ENCODE results near the gene RPL11.
"Not testable (repeated sequence)": the region's sequence is repeated elsewhere in the genome, so short reads cannot be mapped to it uniquely, and the experiment has no call there.

Gene RPL11

DNA sequence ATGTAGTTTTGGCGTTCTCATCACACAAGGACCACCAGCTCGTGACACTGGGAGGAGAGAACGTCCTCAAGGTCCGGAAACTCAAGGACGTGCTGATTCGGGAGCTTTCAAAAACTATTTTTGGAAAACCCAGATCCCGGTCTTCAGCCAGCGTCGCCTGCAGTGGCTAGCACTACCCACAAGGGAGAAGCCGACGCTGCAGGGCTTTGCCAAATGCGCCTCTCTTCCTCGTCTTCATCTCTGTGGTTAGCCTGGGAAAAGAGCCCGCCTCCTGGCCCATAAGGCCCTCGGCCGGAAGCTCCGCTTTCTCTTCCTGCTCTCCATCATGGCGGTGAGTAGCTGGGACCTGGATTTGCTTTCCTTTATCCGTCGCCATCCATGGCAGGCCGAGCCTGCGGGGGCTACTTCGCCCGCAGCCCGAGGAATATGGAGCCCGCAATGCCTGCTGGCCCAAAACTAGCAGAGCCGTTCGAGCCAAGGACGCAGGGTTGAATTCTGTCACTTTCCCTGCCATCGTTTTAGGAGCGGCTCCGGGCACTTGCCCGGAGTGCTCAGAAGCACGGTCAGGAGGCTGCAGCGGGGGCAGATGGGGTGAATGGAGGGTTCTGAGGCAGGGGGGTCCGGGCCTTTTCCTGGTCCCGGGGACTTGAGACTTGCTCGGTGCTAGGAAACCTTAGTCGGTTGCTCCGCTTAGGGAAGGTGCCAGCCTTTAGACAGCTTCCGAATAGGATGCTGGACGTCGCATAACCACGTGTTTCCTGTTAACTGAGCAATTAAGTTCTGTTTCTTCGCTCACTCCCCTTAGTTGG is at the start of gene RPL11:
Gene RPL11 (plus strand): TSS at position 308 of the 809 bp plus-strand sequence. CDS start 18 bp downstream, at position 326.
- peak; percentile 84 for DNase-seq (ENCODE audit: low read depth, low spot score)
- H3K27ac ChIP-seq = peak within 1 kb of the TSS; percentile 81

DNA sequence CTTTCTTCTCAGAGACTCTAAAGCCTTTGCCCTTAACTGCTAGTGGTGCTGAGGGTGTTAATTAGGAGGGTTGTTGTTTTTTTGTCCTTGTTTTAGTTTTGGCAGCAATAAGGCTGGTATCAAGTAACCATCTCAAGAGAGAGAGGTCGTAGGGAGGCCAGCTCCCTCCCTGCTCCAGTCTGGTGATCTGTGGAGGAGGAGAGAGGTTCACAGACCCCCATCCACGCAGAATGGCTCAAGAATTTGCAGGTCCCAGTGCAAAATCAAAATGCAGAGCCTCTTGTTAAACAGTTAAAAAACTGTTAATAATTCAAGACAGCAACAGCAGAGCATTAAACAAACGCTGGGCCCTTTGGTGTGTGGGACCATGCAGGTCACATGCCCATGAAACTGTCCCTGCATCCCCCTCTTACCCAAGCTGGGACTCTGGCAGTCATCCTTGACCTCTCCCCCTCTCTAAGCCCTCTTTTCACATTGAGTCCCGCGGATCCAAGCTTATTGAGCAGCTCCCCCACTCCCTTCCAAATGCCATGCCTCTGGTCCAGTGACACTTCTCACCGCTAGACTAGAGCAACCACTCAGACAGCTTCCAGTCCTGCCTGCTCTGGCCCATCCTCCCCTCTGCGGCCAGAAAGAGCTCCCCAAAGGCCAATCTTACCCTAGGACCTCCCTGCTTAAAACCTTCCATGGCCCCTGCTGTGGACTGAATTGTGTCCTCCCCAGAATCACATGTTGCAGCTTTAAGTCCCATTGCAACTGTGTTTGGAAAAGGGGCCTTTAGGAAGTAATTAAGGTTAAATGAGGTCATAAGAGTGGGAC is 47.7 kb upstream of the RPL11 start:
- H3K27ac ChIP-seq = no peak overlapping the region
- no peak for DNase-seq (ENCODE audit: low read depth, low spot score)

- DNase-seq (ENCODE audit: low read depth, low spot score) = no peak
- no peak overlapping the region for H3K27ac ChIP-seq
These were observed 47.1 kb upstream of the RPL11 start for GRCh38 chr1:23644555-23644866.

GRCh38 chr1:23645338-23645737 is 46.3 kb upstream of the RPL11 start:
- DNase-seq (ENCODE audit: low read depth, low spot score) = no peak
- H3K27ac ChIP-seq = no peak overlapping the region

- no peak for DNase-seq (ENCODE audit: low read depth, low spot score)
- no peak overlapping the region for H3K27ac ChIP-seq
These were observed 45.5 kb upstream of the RPL11 start for GRCh38 chr1:23646091-23646490.

DNA sequence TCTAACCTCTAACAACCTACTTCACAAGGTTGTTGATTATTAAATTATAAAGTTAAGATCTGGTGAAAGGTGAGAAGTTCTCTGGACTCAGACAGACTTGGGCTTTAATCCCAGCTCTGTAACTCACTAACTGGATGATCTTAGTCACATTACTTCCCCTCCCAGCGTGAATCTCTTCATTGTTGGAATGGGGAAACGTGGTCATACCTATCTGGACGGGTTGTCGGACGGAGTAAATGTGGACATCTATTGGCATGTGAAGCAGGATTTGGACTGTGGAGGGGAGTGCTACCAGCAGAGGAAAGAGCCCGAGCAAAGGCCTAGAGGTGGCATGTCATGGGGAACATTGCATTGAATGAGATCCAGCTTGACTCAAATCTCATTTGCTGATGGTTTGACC is 45.1 kb upstream of the RPL11 start:
- H3K27ac ChIP-seq = no peak overlapping the region
- no peak for DNase-seq (ENCODE audit: low read depth, low spot score)

- no peak overlapping the region for H3K27ac ChIP-seq
- no peak for DNase-seq (ENCODE audit: low read depth, low spot score)
These were observed 43.0 kb upstream of the RPL11 start for GRCh38 chr1:23648576-23648975.

GRCh38 chr1:23649157-23649556 is 42.4 kb upstream of the RPL11 start:
- H3K27ac ChIP-seq; DNase-seq (ENCODE audit: low read depth, low spot score): not testable (repeated sequence)

- no peak for DNase-seq (ENCODE audit: low read depth, low spot score)
- no peak overlapping the region for H3K27ac ChIP-seq
These were observed 41.1 kb upstream of the RPL11 start for GRCh38 chr1:23650344-23650990.

DNA sequence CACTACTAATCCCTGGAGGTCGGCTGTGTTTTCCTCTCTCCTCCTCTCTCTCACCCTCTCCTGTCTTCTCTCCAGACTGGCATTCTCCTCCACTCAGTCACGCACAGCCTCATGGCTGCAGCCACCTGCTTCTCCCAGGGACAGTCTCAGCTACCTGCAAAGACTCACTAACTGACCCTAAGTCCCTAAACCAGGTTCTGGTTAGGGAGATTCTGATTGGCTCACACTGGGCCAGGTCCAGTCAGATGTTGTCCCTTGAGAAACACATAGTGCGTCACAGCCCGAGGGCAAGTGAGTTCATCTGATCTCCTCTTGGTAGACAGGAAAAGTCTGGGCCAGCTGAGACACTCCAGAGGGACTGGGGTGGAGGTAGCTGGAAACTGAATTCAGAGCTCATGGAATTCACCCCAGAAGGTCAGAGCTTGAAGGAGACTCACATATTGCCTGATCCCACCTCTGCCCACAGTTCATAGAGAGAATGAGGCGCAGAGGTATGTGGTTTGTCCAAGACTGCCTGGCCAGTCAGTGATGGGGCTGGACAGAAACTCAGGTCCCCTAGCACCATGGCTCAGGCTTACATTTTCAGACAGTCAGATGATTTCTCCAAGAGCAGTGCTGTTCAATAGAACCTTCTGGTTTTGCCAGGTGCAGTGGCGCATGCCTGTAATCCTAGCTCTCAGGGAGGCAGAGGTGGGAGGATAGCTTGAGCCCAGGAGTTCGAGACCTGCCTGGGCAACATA is 40.4 kb upstream of the RPL11 start:
- no peak overlapping the region for H3K27ac ChIP-seq
- peak; percentile 49 for DNase-seq (ENCODE audit: low read depth, low spot score)

DNA sequence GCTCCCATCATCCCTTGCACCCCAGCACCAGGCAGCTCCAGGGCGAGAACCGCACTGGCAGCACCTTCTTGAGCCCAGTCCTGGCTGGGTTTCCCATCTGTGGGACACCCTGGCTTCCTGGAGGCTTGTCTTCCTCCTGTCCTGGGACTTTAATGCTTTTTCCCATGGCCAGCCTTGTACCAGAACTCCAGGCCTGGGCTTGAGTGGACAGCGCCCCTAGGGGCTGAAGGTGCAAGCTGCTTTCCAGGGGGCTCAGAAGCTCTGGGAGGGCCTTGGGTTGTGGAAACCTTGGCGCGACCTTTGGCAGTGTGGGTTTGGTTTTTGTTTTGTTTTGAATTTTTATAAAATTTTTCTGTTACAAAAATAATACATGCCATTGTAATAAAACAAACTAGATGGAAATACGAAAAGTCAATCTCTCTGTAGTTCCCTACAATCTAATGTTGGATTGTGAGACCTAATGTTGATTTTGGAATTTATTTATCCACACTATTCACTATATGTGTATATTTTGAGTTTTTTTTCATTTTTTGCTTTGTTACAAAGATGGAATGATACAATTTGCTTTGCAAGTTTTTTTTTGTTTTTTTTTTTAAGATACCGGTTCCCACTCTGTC is 33.8 kb upstream of the RPL11 start:
- no peak for DNase-seq (ENCODE audit: low read depth, low spot score)

GRCh38 chr1:23660671-23661070 is 30.9 kb upstream of the RPL11 start:
- no peak overlapping the region for H3K27ac ChIP-seq
- no peak for DNase-seq (ENCODE audit: low read depth, low spot score)

More for the DNA sequence above, 33.8 kb upstream of the RPL11 start:
- no peak overlapping the region for H3K27ac ChIP-seq

GRCh38 chr1:23661887-23662286 is 29.7 kb upstream of the RPL11 start:
- peak; percentile 65 for DNase-seq (ENCODE audit: low read depth, low spot score)
- peak overlapping the region; percentile 35 for H3K27ac ChIP-seq

DNA sequence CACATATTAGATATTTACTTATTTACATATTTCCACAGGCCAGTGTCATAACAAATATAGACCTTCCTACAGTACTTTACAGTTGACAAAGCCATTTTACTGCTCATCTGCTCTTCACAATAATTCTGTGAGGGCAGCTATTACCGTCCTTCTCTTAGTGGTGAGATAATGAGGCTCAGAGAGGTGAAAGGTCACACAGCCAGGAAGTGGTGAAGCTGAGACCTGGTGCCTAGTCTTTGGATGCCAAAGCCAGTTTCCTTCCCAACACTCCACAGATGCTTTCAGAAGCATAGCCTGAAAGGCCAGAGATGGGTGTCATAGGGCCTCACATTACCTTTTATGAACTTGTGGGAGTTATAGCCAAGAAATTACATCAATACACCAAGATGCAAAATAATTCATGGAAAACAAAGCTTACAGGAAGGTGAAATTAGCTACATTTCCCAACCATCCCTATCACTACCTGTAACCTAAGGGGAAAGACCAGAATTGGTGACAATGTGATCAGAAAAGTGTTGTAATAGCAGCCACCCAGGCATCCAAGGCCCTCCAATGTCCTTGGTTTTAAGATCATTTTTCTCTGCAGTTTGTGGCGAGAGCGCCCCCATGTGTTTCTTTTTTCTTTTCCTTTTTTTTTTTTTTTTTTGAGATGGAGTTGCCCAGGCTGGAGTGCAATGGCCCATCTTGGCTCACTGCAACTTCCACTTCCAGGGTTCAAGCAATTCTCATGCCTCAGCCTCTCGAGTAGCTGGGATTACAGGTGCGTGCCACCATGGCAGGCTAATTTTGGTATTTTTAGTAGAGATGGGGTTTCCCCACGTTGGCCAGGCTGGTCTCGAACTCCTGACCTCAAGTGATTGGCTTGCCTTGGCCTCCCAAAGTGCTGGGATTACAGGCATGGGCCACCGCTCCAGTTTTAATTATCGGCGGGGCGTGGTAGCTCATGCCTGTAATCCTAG is 26.5 kb upstream of the RPL11 start:
- DNase-seq (ENCODE audit: low read depth, low spot score) = no peak
- no peak overlapping the region for H3K27ac ChIP-seq

GRCh38 chr1:23667411-23667810 is 24.2 kb upstream of the RPL11 start:
- H3K27ac ChIP-seq = no peak overlapping the region
- no peak for DNase-seq (ENCODE audit: low read depth, low spot score)

DNA sequence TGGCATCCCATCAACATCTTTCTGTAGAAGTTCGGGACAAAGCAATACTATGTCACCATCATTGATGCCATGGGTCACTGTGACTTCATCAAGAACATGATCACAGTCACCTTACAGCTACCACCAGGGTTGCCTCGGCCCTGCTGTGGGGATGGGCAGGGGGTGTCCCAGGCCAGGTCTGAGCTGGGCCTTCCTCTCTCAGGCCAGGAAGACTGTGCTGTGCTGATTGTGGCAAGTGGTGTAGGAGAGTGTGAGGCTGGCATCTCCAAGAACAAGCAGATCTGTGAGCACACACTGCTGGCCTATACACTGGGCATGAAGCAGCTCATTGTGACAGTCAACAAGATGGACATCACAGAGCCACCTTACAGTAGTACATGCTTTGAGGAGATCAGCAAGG is 20.9 kb upstream of the RPL11 start:
- DNase-seq (ENCODE audit: low read depth, low spot score) = no peak
- H3K27ac ChIP-seq = no peak overlapping the region

DNA sequence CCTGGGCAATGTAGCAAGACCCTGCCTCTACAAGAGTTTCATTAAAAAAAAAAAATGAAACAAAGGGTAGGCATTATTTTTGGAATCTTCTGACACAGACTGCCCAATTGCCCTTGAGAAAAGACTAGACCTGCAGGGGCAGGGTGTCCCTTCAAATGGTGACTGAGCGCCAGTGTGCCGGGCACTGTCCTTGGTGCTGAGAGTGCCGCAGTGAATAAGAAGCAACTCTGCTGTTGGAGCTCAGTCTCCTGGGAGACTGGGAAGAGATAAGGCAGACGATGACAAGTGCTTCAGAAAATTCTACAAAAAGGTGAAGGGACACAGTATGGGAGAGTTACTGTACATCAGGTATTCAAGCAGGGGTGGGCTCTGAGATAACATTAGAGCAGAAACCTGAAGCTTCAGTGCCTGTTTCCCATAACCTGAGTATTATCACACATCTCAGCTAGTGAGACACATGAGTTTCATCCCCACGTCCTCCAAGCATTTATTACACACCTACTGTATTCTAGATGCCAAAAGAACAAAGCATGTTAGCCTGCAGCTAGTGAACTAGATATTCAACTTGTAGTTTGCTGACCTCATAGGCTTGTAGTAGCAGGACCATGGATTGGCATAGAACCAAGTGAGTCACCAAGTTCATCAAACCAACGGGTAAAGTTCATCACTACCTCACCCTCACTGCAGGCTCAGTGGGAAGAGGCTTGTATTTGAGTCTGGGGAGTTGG is 18.4 kb upstream of the RPL11 start:
- no peak overlapping the region for H3K27ac ChIP-seq
- peak; percentile 97 for DNase-seq (ENCODE audit: low read depth, low spot score)

DNA sequence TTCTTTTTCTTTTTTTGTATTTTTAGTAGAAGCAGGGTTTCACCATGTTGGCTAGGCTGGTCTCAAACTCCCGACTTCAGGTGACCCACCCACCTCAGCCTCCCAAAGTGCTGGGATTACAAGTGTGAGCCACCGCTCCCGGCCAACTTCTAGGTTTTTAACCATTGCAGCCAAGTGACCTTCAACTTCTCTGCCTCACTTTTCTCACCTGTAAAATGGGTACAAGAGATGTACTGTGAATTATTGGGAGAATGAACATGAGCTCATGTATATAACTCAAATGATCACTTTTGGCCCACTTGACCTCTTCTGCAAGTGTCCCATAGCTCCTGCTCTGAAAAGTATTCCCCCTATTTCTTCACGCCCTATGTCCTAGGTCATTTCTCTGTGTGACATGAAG is 11.8 kb upstream of the RPL11 start:
- H3K27ac ChIP-seq = no peak overlapping the region
- DNase-seq (ENCODE audit: low read depth, low spot score) = no peak

Data from epithelial cell of prostate (primary cell).